NCI-H1930 (cell line): ENCODE results near the gene C1orf167.
A peak's percentile ranks its signal among the peaks of the same experiment; 100 is the strongest.

Experiments
- DNase-seq, 2 experiments: peaks; one replicate each; lab custom pipeline; 2025; lab: John Stamatoyannopoulos, UW

C1orf167 gene

GRCh38 chr1:11735854-11736745 lies 25.9 kb upstream of the C1orf167 start, which contains the start of gene AGTRAP:
TSS of gene AGTRAP (plus strand) at chr1:11736136. CDS start at chr1:11736209, 73 bp downstream.
- peak; percentile 76 to 89 for DNase-seq

- DNase-seq = no peak
Observed at GRCh38 chr1:11736746-11737639, 25.0 kb upstream of the C1orf167 start.

GRCh38 chr1:11738096-11738495 lies 23.9 kb upstream of the C1orf167 start:
- DNase-seq = no peak

- DNase-seq = no peak
Observed at GRCh38 chr1:11738783-11739182, 23.2 kb upstream of the C1orf167 start.

- DNase-seq = no peak
Observed at GRCh38 chr1:11740258-11741192, 21.5 kb upstream of the C1orf167 start.

- no peak for DNase-seq
Observed at GRCh38 chr1:11741482-11741881, 20.5 kb upstream of the C1orf167 start.

GRCh38 chr1:11741919-11742558 lies 20.0 kb upstream of the C1orf167 start:
- no peak for DNase-seq

GRCh38 chr1:11744287-11744686 lies 17.7 kb upstream of the C1orf167 start:
- DNase-seq = no peak

GRCh38 chr1:11746092-11746491 lies 15.9 kb upstream of the C1orf167 start:
- no peak for DNase-seq

- DNase-seq = no peak
Observed at GRCh38 chr1:11746795-11747487, 15.1 kb upstream of the C1orf167 start.

- DNase-seq = no peak
Observed at GRCh38 chr1:11748294-11749202, 13.4 kb upstream of the C1orf167 start.

GRCh38 chr1:11749203-11749689 lies 12.7 kb upstream of the C1orf167 start:
- DNase-seq = no peak

GRCh38 chr1:11749996-11750395 lies 12.0 kb upstream of the C1orf167 start:
- no peak for DNase-seq

- no peak for DNase-seq
Observed at GRCh38 chr1:11751087-11751486, 10.9 kb upstream of the C1orf167 start.

- no peak for DNase-seq
Observed at GRCh38 chr1:11752359-11753088, 9.5 kb upstream of the C1orf167 start.

- no peak for DNase-seq
Observed at GRCh38 chr1:11753555-11754208, 8.3 kb upstream of the C1orf167 start.

GRCh38 chr1:11757047-11757446 lies 4.9 kb upstream of the C1orf167 start:
- no peak for DNase-seq

GRCh38 chr1:11759791-11760190 lies 2.2 kb upstream of the C1orf167 start:
- no peak for DNase-seq
